LNCaP clone FGC (cell line): ENCODE measurements around the gene PRIM1.
"Not testable (repeated sequence)": the region's sequence is repeated elsewhere in the genome, so short reads cannot be mapped to it uniquely, and the experiment has no call there.

Experiments
- DNase-seq: peaks from one replicate; pipeline ENCODE4 v3.0.0-alpha.2; 2011; ENCODE audit warnings: low read depth
- H3K4me3 ChIP-seq: 2 replicates; pipeline ENCODE4 v1.5.1; 2011; ENCODE audit warnings: mild to moderate bottlenecking, low read depth, low read length, control low read depth
- CTCF ChIP-seq: IDR thresholded peaks from 2 replicates; pipeline ENCODE4 v1.5.1; 2012; ENCODE audit warnings: mild to moderate bottlenecking; ENCODE audit not compliant: control insufficient read depth, insufficient read depth; ENCODE audit errors: extremely low read depth

Gene PRIM1

GRCh38 chr12:56759263-56759908, 7.3 kb upstream of the PRIM1 start:
- peak; percentile 99 for DNase-seq
- peak overlapping the region; percentile 23 for H3K4me3 ChIP-seq
- TF ChIP-seq CTCF = no peak

- H3K4me3 ChIP-seq = peak overlapping the region; percentile 23
- TF ChIP-seq CTCF = no peak
- DNase-seq = no peak
These were observed 6.7 kb upstream of the PRIM1 start for GRCh38 chr12:56758728-56759262.

GRCh38 chr12:56757971-56758370, 5.8 kb upstream of the PRIM1 start:
- H3K4me3 ChIP-seq, DNase-seq: not testable (repeated sequence)

- DNase-seq = no peak
- TF ChIP-seq CTCF = no peak
- H3K4me3 ChIP-seq = no peak overlapping the region
These were observed 1.4 kb upstream of the PRIM1 start for GRCh38 chr12:56753566-56753965.

GRCh38 chr12:56750596-56750995, 1.5 kb downstream of the PRIM1 start:
- peak overlapping the region; percentile 88 for H3K4me3 ChIP-seq
- not testable (repeated sequence) for DNase-seq

- no peak for TF ChIP-seq CTCF
- no peak for DNase-seq
- H3K4me3 ChIP-seq = no peak overlapping the region
These were observed 2.3 kb downstream of the PRIM1 start for GRCh38 chr12:56749853-56750252.

GRCh38 chr12:56749359-56749758, 2.8 kb downstream of the PRIM1 start:
- TF ChIP-seq CTCF = no peak
- H3K4me3 ChIP-seq = no peak overlapping the region
- no peak for DNase-seq

GRCh38 chr12:56728139-56728861, 23.8 kb downstream of the PRIM1 start:
- DNase-seq = no peak
- H3K4me3 ChIP-seq = no peak overlapping the region
- TF ChIP-seq CTCF = no peak

- not testable (repeated sequence) for DNase-seq
- H3K4me3 ChIP-seq = peak overlapping the region; percentile 71
These were observed 25.9 kb downstream of the PRIM1 start for GRCh38 chr12:56726196-56726675.
